T-helper 2 cell (primary cell): ENCODE results near the gene INPP4B.
A peak's percentile ranks its signal among the peaks of the same experiment; 100 is the strongest.

Experiments
- DNase-seq, 5 experiments: peaks; one replicate each; pipeline versions ENCODE4 v3.0.0 to v3.0.0-alpha.2; 2012 to 2022

The INPP4B gene

GRCh38 chr4:142367418-142368180, 478.5 kb downstream of the INPP4B start:
- DNase-seq: peak in 1 of 5 experiments; percentile 18

- DNase-seq: no peak
These were observed 479.3 kb downstream of the INPP4B start for GRCh38 chr4:142366769-142367181.

GRCh38 chr4:142365391-142365790, 480.7 kb downstream of the INPP4B start:
- DNase-seq: no peak

- DNase-seq: no peak
These were observed 482.4 kb downstream of the INPP4B start for GRCh38 chr4:142363686-142364085.

- DNase-seq: no peak
These were observed 484.1 kb downstream of the INPP4B start for GRCh38 chr4:142361981-142362380.

GRCh38 chr4:142360657-142361056, 485.4 kb downstream of the INPP4B start:
- peak in 1 of 5 experiments; percentile 34 for DNase-seq

GRCh38 chr4:142358656-142359055, 487.4 kb downstream of the INPP4B start:
- peak in 1 of 5 experiments; percentile 19 for DNase-seq

- DNase-seq: peak in 1 of 5 experiments; percentile 69
These were observed 489.3 kb downstream of the INPP4B start for GRCh38 chr4:142356801-142357200.

GRCh38 chr4:142356118-142356759, 489.9 kb downstream of the INPP4B start:
- DNase-seq: peak in 1 of 5 experiments; percentile 29

- DNase-seq: no peak
These were observed 490.6 kb downstream of the INPP4B start for GRCh38 chr4:142355421-142355930.

- DNase-seq: peak in 2 of 5 experiments; percentile 44 to 81
These were observed 491.2 kb downstream of the INPP4B start for GRCh38 chr4:142354794-142355420.

GRCh38 chr4:142354041-142354440, 492.1 kb downstream of the INPP4B start:
- DNase-seq: peak in 1 of 5 experiments; percentile 57

GRCh38 chr4:142353149-142353738, 492.9 kb downstream of the INPP4B start:
- DNase-seq: peak in 2 of 5 experiments; percentile 13 to 60

- DNase-seq: no peak
These were observed 493.4 kb downstream of the INPP4B start for GRCh38 chr4:142352712-142353111.

GRCh38 chr4:142351958-142352357, 494.1 kb downstream of the INPP4B start:
- no peak for DNase-seq

- no peak for DNase-seq
These were observed 495.2 kb downstream of the INPP4B start for GRCh38 chr4:142350871-142351270.

- no peak for DNase-seq
These were observed 497.5 kb downstream of the INPP4B start for GRCh38 chr4:142348613-142349021.

- peak in 1 of 5 experiments; percentile 13 for DNase-seq
These were observed 498.9 kb downstream of the INPP4B start for GRCh38 chr4:142347241-142347640.

GRCh38 chr4:142345924-142346323, 500.2 kb downstream of the INPP4B start:
- peak in 1 of 5 experiments; percentile 19 for DNase-seq

- no peak for DNase-seq
These were observed 504.8 kb downstream of the INPP4B start for GRCh38 chr4:142341268-142341667.

GRCh38 chr4:142339053-142339452, 507.0 kb downstream of the INPP4B start:
- DNase-seq: no peak

- DNase-seq: no peak
These were observed 509.7 kb downstream of the INPP4B start for GRCh38 chr4:142336251-142336934.
